ENCODE data around the gene SSR3.
A peak's percentile ranks its signal among the peaks of the same experiment; 100 is the strongest.

SSR3 gene

GRCh38 chr3:156535162-156535627, 19.7 kb downstream of the SSR3 start:
- Mint-ChIP-seq H3K27ac (peak overlapping the region; percentile 5), H3K4me3 (no peak overlapping the region), H3K36me3 (peaks cover 10% of the 10 kb centered on the region)

GRCh38 chr3:156533205-156533604, 21.7 kb downstream of the SSR3 start:
- H3K27ac Mint-ChIP-seq = no peak overlapping the region

More at GRCh38 chr3:156535162-156535627, 19.7 kb downstream of the SSR3 start:
- H3K4me1 Mint-ChIP-seq (ENCODE audit: low read depth) = peaks cover 5% of the 10 kb centered on the region
- no peaks in the 10 kb centered on the region for H3K9me3 Mint-ChIP-seq (ENCODE audit: low read depth)
- no peaks in the 10 kb centered on the region for H3K27me3 Mint-ChIP-seq

GRCh38 chr3:156532730-156533129, 22.2 kb downstream of the SSR3 start:
- Mint-ChIP-seq H3K27me3 (no peaks in the 10 kb centered on the region), H3K4me1 (ENCODE audit: low read depth) (peaks cover 5% of the 10 kb centered on the region), H3K36me3 (peaks cover 11% of the 10 kb centered on the region), H3K9me3 (ENCODE audit: low read depth) (no peaks in the 10 kb centered on the region), H3K27ac (no peak overlapping the region), H3K4me3 (no peak overlapping the region)

More at GRCh38 chr3:156533205-156533604, 21.7 kb downstream of the SSR3 start:
- H3K4me3 Mint-ChIP-seq = no peak overlapping the region
- peaks cover 11% of the 10 kb centered on the region for H3K36me3 Mint-ChIP-seq
- no peaks in the 10 kb centered on the region for H3K27me3 Mint-ChIP-seq
- no peaks in the 10 kb centered on the region for H3K9me3 Mint-ChIP-seq (ENCODE audit: low read depth)
- peaks cover 5% of the 10 kb centered on the region for H3K4me1 Mint-ChIP-seq (ENCODE audit: low read depth)

- Mint-ChIP-seq H3K36me3 (peaks cover 13% of the 10 kb centered on the region), H3K4me3 (no peak overlapping the region), H3K9me3 (ENCODE audit: low read depth) (no peaks in the 10 kb centered on the region), H3K4me1 (ENCODE audit: low read depth) (peaks cover 5% of the 10 kb centered on the region), H3K27ac (no peak overlapping the region), H3K27me3 (no peaks in the 10 kb centered on the region)
Measured at GRCh38 chr3:156530980-156531379, 23.9 kb downstream of the SSR3 start.

- no peaks in the 10 kb centered on the region for H3K9me3 Mint-ChIP-seq (ENCODE audit: low read depth)
- no peak overlapping the region for H3K27ac Mint-ChIP-seq
- H3K27me3 Mint-ChIP-seq = peaks cover 2% of the 10 kb centered on the region
- H3K4me3 Mint-ChIP-seq = no peak overlapping the region
- peaks cover 15% of the 10 kb centered on the region for H3K4me1 Mint-ChIP-seq (ENCODE audit: low read depth)
- peaks cover 9% of the 10 kb centered on the region for H3K36me3 Mint-ChIP-seq
Measured at GRCh38 chr3:156527060-156527459, 27.9 kb downstream of the SSR3 start.

GRCh38 chr3:156525808-156526207, 29.1 kb downstream of the SSR3 start:
- peaks cover 6% of the 10 kb centered on the region for H3K36me3 Mint-ChIP-seq
- H3K4me1 Mint-ChIP-seq (ENCODE audit: low read depth) = peaks cover 15% of the 10 kb centered on the region
- no peaks in the 10 kb centered on the region for H3K9me3 Mint-ChIP-seq (ENCODE audit: low read depth)
- no peak overlapping the region for H3K4me3 Mint-ChIP-seq
- H3K27ac Mint-ChIP-seq = no peak overlapping the region
- H3K27me3 Mint-ChIP-seq = peaks cover 2% of the 10 kb centered on the region

- no peak overlapping the region for H3K4me3 Mint-ChIP-seq
- H3K27ac Mint-ChIP-seq = no peak overlapping the region
- H3K27me3 Mint-ChIP-seq = peaks cover 2% of the 10 kb centered on the region
- peaks cover 3% of the 10 kb centered on the region for H3K36me3 Mint-ChIP-seq
- H3K9me3 Mint-ChIP-seq (ENCODE audit: low read depth) = no peaks in the 10 kb centered on the region
- H3K4me1 Mint-ChIP-seq (ENCODE audit: low read depth) = peaks cover 15% of the 10 kb centered on the region
Measured at GRCh38 chr3:156522673-156523072, 32.2 kb downstream of the SSR3 start.

GRCh38 chr3:156519758-156520162, 35.2 kb downstream of the SSR3 start:
- peaks cover 9% of the 10 kb centered on the region for H3K4me1 Mint-ChIP-seq (ENCODE audit: low read depth)
- H3K9me3 Mint-ChIP-seq (ENCODE audit: low read depth) = no peaks in the 10 kb centered on the region
- H3K36me3 Mint-ChIP-seq = no peaks in the 10 kb centered on the region
- no peak overlapping the region for H3K4me3 Mint-ChIP-seq
- H3K27ac Mint-ChIP-seq = no peak overlapping the region
- peaks cover 2% of the 10 kb centered on the region for H3K27me3 Mint-ChIP-seq

- H3K4me1 Mint-ChIP-seq (ENCODE audit: low read depth) = no peaks in the 10 kb centered on the region
- no peak overlapping the region for H3K4me3 Mint-ChIP-seq
- H3K27ac Mint-ChIP-seq = no peak overlapping the region
- H3K27me3 Mint-ChIP-seq = peaks cover 2% of the 10 kb centered on the region
- H3K36me3 Mint-ChIP-seq = no peaks in the 10 kb centered on the region
- no peaks in the 10 kb centered on the region for H3K9me3 Mint-ChIP-seq (ENCODE audit: low read depth)
Measured at GRCh38 chr3:156518726-156519125, 36.2 kb downstream of the SSR3 start.

GRCh38 chr3:156516961-156517360, 38.0 kb downstream of the SSR3 start:
- Mint-ChIP-seq H3K4me1 (ENCODE audit: low read depth) (no peaks in the 10 kb centered on the region), H3K4me3 (no peak overlapping the region), H3K9me3 (ENCODE audit: low read depth) (no peaks in the 10 kb centered on the region), H3K36me3 (no peaks in the 10 kb centered on the region), H3K27me3 (no peaks in the 10 kb centered on the region), H3K27ac (no peak overlapping the region)

GRCh38 chr3:156516284-156516683, 38.6 kb downstream of the SSR3 start:
- H3K9me3 Mint-ChIP-seq (ENCODE audit: low read depth) = no peaks in the 10 kb centered on the region
- H3K27ac Mint-ChIP-seq = no peak overlapping the region
- H3K4me3 Mint-ChIP-seq = no peak overlapping the region
- H3K4me1 Mint-ChIP-seq (ENCODE audit: low read depth) = no peaks in the 10 kb centered on the region
- H3K27me3 Mint-ChIP-seq = no peaks in the 10 kb centered on the region
- no peaks in the 10 kb centered on the region for H3K36me3 Mint-ChIP-seq

GRCh38 chr3:156513619-156514018, 41.3 kb downstream of the SSR3 start:
- Mint-ChIP-seq H3K9me3 (ENCODE audit: low read depth) (no peaks in the 10 kb centered on the region), H3K27me3 (peaks cover 4% of the 10 kb centered on the region)

GRCh38 chr3:156511987-156512677, 42.8 kb downstream of the SSR3 start:
- H3K27me3 Mint-ChIP-seq = peaks cover 4% of the 10 kb centered on the region
- H3K4me1 Mint-ChIP-seq (ENCODE audit: low read depth) = peaks cover 4% of the 10 kb centered on the region
- H3K9me3 Mint-ChIP-seq (ENCODE audit: low read depth) = no peaks in the 10 kb centered on the region
- no peaks in the 10 kb centered on the region for H3K36me3 Mint-ChIP-seq
- no peak overlapping the region for H3K4me3 Mint-ChIP-seq
- peak overlapping the region; percentile 2 for H3K27ac Mint-ChIP-seq

More at GRCh38 chr3:156513619-156514018, 41.3 kb downstream of the SSR3 start:
- Mint-ChIP-seq H3K4me1 (ENCODE audit: low read depth) (no peaks in the 10 kb centered on the region), H3K36me3 (no peaks in the 10 kb centered on the region), H3K4me3 (no peak overlapping the region), H3K27ac (no peak overlapping the region)

GRCh38 chr3:156509189-156510174, 45.4 kb downstream of the SSR3 start:
- Mint-ChIP-seq H3K36me3 (peaks cover 2% of the 10 kb centered on the region), H3K4me1 (ENCODE audit: low read depth) (peaks cover 7% of the 10 kb centered on the region), H3K9me3 (ENCODE audit: low read depth) (no peaks in the 10 kb centered on the region), H3K27ac (no peak overlapping the region), H3K4me3 (no peak overlapping the region), H3K27me3 (peaks cover 4% of the 10 kb centered on the region)

- peaks cover 5% of the 10 kb centered on the region for H3K9me3 Mint-ChIP-seq (ENCODE audit: low read depth)
- peaks cover 2% of the 10 kb centered on the region for H3K36me3 Mint-ChIP-seq
- H3K27ac Mint-ChIP-seq = no peak overlapping the region
- H3K4me3 Mint-ChIP-seq = no peak overlapping the region
- H3K4me1 Mint-ChIP-seq (ENCODE audit: low read depth) = peaks cover 7% of the 10 kb centered on the region
- H3K27me3 Mint-ChIP-seq = peaks cover 4% of the 10 kb centered on the region
Measured at GRCh38 chr3:156507285-156507684, 47.6 kb downstream of the SSR3 start.

All from activated naive CD8-positive, alpha-beta T cell (primary cell).